ENCODE results near the gene CFL2.

The CFL2 gene

DNA sequence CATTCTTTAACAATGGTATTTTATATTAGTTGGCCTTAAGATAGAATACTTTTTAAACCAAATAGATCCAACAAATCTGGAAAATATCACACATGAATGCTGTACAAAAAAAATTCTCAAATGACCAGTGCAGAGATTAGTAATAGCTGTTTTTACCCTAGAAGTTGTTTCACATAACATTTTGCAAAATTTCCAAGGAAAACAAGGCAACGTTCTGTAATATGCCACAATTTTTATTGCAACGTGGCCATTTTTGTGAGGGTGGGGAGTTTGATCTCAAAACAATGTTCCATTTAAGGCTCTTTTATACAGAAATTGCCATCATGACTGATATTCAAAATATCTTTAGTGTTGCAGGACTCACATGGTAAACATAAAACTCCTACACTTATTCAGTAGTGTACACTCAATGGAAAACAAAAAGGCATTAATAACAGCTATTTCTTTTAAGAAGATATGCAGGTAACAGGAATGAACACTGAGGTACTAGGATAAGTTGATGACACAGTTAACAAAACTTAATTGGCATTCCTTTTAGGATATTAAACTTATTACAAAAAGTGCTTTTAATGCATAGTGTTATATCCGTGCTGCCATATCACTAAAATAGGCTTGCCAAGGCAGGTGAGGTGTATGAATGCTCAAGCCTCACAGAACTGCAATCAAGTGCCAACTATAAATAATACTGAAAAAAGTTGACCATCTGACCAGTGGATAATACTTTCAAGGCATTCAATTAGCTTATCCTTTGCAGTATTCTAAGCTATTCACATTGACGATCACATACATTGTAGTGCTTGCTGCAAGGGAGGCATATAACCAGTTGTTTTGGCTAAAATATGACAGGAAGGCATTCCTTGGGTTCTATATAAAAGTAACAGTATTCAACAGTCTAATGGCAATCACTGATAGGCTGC, 2.3 kb downstream of the CFL2 start:
- Histone ChIP-seq H3K4me1 (peaks cover 12% of the 10 kb centered on the region), H2AFZ (no peak overlapping the region), H3K4me3 (ENCODE audit: low read depth, low read length) (no peak overlapping the region), H3K4me2 (ENCODE audit: low read length) (no peak overlapping the region), H3K79me2 (no peaks in the 10 kb centered on the region), H3K9me3 (ENCODE audit: control insufficient read depth, low read length) (no peaks in the 10 kb centered on the region), H3K9ac (no peak overlapping the region), H3K27me3 (ENCODE audit: control insufficient read depth, insufficient read depth, low read length) (no peaks in the 10 kb centered on the region), H3K36me3 (ENCODE audit: control insufficient read depth, insufficient read depth, low read length) (no peaks in the 10 kb centered on the region), H3K27ac (peak overlapping the region; percentile 39)
- TF ChIP-seq, protein P1, sequence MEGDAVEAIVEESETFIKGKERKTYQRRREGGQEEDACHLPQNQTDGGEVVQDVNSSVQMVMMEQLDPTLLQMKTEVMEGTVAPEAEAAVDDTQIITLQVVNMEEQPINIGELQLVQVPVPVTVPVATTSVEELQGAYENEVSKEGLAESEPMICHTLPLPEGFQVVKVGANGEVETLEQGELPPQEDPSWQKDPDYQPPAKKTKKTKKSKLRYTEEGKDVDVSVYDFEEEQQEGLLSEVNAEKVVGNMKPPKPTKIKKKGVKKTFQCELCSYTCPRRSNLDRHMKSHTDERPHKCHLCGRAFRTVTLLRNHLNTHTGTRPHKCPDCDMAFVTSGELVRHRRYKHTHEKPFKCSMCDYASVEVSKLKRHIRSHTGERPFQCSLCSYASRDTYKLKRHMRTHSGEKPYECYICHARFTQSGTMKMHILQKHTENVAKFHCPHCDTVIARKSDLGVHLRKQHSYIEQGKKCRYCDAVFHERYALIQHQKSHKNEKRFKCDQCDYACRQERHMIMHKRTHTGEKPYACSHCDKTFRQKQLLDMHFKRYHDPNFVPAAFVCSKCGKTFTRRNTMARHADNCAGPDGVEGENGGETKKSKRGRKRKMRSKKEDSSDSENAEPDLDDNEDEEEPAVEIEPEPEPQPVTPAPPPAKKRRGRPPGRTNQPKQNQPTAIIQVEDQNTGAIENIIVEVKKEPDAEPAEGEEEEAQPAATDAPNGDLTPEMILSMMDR (IDR thresholded peaks at IDR 0.05) = no peak

DNA sequence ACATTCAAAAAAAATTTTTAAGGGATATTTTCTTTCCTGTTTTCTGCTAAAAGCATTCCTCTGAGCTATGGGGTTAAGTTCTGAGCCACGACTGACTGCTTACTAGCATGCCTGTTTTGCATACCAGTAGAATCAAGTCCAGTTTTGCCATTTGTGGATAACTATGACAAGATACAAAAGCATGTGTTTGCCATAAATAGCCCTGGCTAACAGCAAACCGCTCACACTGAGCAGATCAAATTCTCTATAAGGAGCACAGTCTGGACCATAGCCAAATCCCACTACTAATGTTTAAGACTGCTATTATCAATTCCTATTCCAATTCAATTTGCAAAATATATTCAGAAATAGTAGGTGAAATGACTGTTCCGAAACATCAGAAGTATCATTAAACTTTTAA, 3.2 kb downstream of the CFL2 start:
- Histone ChIP-seq H2AFZ (no peak overlapping the region), H3K4me1 (peaks cover 12% of the 10 kb centered on the region), H3K4me2 (ENCODE audit: low read length) (no peak overlapping the region), H3K9ac (no peak overlapping the region), H3K36me3 (ENCODE audit: control insufficient read depth, insufficient read depth, low read length) (no peaks in the 10 kb centered on the region), H3K27me3 (ENCODE audit: control insufficient read depth, insufficient read depth, low read length) (no peaks in the 10 kb centered on the region), H3K79me2 (no peaks in the 10 kb centered on the region), H3K9me3 (ENCODE audit: control insufficient read depth, low read length) (no peaks in the 10 kb centered on the region), H3K27ac (peak overlapping the region; percentile 39), H3K4me3 (ENCODE audit: low read depth, low read length) (no peak overlapping the region)
- TF ChIP-seq, protein P1 (IDR thresholded peaks at IDR 0.05) = no peak

DNA sequence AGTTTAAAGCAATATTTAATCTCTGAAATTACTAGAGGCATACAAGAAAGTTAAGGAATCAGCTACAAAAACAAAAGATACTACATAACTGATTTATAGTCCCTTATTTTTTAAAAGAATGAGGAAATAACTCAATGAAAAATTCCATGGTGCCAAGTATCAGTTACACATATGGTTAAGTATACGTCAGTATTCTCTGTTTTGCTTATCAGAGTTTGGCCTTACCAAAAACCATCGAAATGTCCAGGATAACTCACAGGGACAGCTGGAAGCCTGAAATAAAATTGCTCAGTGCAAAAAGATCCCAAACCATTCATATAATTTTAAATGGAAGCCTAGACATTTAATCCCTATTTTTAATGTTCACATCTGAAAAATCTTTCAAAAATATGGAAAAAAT, 3.6 kb downstream of the CFL2 start:
- Histone ChIP-seq H2AFZ (no peak overlapping the region), H3K4me2 (ENCODE audit: low read length) (no peak overlapping the region), H3K9ac (no peak overlapping the region), H3K27ac (peak overlapping the region; percentile 39), H3K27me3 (ENCODE audit: control insufficient read depth, insufficient read depth, low read length) (no peaks in the 10 kb centered on the region), H3K79me2 (no peaks in the 10 kb centered on the region), H3K4me3 (ENCODE audit: low read depth, low read length) (no peak overlapping the region), H3K4me1 (peaks cover 12% of the 10 kb centered on the region), H3K36me3 (ENCODE audit: control insufficient read depth, insufficient read depth, low read length) (no peaks in the 10 kb centered on the region), H3K9me3 (ENCODE audit: control insufficient read depth, low read length) (no peaks in the 10 kb centered on the region)
- TF ChIP-seq, protein P1 (IDR thresholded peaks at IDR 0.05) = no peak

DNA sequence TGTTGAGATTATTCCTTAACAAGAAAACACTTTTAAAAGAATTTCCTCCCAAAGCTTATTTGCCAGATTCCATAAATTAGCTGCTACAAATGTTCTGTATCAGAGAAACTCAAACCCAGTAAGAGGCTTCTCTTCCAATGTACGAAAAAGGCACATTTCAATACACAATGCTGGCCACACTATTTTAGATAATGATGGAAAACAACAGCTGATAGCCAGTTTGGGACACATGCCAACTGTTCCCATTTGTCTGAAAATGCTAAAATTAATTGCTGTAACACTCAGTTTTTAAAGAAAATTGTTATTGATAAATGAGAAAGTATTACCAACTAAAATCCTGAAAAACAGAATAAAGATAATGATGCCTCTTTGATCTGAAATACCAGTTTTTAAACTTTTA, 4.4 kb downstream of the CFL2 start:
- Histone ChIP-seq H3K27ac (no peak overlapping the region), H3K27me3 (ENCODE audit: control insufficient read depth, insufficient read depth, low read length) (no peaks in the 10 kb centered on the region)

More for the DNA sequence above, 4.4 kb downstream of the CFL2 start:
- H3K4me3 ChIP-seq (ENCODE audit: low read depth, low read length) = no peak overlapping the region
- H3K4me1 ChIP-seq = peaks cover 12% of the 10 kb centered on the region
- H2AFZ ChIP-seq = no peak overlapping the region
- TF ChIP-seq, protein P1 (IDR thresholded peaks at IDR 0.05) = no peak
- H3K9ac ChIP-seq = no peak overlapping the region
- H3K4me2 ChIP-seq (ENCODE audit: low read length) = no peak overlapping the region
- no peaks in the 10 kb centered on the region for H3K79me2 ChIP-seq
- H3K9me3 ChIP-seq (ENCODE audit: control insufficient read depth, low read length) = no peaks in the 10 kb centered on the region
- H3K36me3 ChIP-seq (ENCODE audit: control insufficient read depth, insufficient read depth, low read length) = no peaks in the 10 kb centered on the region
